GM04503 (cell line): ENCODE data around the gene CORO2A.
"Not testable (repeated sequence)": the region's sequence is repeated elsewhere in the genome, so short reads cannot be mapped to it uniquely, and the experiment has no call there.

Source experiments
- DNase-seq: peaks from one replicate; pipeline ENCODE4 v3.0.0-alpha.2; 2012; ENCODE audit warnings: low read depth

CORO2A gene

DNA sequence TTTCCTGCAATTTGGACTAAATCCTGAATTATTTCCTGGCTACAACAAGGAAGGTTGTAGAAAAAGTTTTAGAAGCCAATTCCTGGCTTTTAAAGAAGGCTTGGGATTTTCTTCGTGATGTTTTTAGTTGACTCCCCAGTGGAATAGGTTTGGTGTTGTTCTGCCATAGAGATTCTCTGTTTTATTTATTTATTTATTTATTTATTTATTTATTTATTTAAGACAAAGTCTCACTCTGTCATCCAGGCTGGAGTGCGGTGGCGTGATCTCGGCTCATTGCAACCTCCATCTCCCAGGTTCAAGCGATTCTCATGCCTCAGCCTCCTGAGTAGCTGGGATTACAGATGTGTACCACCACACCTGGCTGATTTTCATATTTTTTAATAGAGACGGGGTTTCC, 75.3 kb downstream of the CORO2A start:
- not testable (repeated sequence) for DNase-seq

DNA sequence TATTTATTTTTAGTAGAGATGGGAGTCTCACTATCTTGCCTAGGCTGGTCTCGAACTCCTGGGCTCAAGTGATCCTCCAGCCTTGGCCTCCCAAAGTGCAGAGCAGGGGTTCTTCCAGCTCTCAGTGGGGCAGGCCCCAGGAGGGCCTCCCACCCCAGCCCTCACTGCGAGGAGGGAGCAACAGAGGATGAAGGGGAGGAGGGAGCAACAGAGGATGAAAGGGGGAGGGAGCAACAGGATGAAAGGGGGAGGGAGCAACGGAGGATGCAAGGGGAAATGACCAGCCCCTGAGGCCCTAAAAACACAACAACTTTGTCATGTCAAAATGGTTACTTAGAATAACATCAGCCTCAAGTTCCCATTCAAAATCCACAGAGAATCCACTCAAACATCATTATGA, 83.4 kb downstream of the CORO2A start:
- no peak for DNase-seq

DNA sequence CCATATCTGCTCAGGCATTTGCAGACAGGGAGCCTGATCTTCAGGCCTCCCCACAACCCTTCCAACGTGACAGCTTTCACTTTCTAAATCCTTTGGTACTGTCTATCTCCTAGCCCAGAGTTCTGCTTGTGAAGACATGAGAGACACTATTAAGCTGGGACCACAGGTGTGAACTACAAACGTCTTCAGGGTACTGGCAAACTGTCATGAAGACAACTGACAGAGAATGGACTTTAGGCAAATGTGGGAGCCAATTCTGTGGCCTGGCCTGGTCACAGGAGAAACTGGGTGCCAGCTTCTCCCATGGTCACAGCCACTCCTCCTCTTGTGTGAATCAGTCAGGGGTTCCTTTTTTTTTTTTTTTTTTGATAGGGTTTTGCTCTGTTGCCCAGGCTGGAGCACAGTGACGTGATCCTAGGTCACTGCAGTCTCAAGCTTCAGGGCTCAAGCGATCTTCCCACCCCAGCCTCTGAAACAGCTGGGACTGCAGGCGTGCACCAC, 83.9 kb downstream of the CORO2A start:
- no peak for DNase-seq

DNA sequence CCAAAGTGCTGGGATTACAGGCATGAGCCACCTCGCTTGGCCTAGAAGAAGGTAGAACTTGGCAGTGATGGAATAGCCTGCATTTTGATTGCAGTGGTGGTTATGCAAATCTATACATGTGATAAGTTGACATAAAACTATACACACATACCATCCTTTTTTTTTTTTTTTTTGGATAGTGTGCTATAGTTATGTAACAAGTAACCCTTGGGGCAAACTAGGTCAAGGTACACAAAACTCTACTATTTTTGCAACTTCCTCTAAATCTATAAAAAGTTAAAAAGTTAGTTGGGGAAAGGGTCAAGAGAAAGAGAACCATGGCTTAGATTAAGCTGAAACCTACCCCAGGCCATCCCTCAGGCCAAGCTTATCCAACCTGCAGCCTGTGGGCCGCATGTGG, 84.5 kb downstream of the CORO2A start:
- no peak for DNase-seq

DNA sequence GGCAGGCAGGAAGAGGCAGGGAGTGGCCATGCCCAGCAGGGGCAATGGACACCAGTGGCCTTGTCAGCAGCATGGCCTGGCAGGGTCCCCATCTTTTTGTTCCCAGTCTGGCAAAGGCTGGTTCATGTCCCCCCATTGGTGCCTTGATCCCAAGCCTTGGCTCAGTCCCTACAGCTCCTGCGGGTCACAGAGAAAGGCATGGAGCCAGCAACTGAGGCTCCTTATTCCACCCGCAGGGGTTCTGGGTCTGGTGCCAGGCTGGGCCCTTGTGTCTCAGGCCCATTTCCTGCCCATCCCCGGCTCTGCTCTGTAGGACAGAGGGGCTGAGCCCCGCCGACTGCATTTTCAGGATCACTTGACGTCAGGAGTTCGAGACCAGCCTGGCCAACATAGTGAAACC, 87.4 kb downstream of the CORO2A start:
- DNase-seq: no peak

DNA sequence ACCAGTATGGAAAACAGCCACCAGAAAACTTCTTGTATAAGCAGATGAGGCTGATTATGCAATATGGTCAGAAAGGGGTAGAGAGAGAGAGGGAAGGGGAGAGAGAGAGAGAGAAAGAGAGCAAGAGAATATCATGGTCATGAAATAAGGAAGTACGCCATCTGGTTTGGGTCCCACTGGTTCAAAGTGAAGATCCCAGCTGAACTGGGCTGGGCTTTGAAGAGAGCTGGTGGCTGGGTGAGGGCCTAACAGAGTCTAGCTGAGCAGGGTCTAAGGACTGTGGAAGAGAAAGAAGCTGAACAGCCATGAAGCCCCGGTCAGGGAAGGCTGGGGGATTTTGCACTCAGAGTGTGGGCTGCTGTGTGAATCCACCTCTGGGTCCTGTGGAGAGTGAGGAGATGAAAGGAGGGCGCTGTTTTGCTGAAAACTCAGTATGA, 88.0 kb downstream of the CORO2A start:
- DNase-seq: no peak

DNA sequence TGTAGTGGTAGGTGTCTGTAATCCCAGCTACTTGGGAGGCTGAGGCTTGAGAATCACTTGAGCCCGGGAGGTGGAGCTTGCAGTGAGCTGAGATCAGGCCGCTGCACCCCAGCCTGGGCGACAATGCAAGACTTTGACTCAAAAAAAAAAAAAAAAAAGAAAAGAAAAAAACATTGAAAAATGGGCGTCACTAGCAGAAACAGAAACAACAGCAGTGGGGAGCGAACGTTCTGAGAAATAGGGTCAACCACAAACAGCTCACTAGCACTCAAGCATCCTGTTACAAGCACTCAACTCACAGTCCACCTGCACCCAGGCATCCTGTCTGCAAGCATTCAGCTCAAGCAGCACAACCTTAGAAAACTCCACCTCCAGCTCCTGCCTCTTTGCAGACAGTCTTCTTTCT, 90.6 kb downstream of the CORO2A start:
- no peak for DNase-seq

DNA sequence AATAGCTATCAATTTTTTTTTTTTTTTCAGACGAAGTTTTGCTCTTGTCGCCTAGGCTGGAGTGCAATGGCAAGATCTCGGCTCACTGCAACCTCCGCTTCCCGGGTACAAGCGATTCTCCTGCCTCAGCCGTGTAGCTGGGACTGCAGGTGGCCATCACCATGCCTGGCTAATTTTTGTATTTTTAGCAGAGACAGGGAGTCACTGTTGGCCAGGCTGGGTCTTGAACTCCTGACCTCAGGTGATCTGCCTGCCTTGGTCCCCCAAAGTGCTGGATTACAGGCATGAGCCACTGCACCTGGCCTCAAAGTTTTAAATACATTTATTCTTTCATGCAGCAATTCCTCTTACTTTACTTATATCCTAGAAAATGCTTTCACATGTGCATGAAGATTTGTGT, 91.0 kb downstream of the CORO2A start:
- DNase-seq: no peak

DNA sequence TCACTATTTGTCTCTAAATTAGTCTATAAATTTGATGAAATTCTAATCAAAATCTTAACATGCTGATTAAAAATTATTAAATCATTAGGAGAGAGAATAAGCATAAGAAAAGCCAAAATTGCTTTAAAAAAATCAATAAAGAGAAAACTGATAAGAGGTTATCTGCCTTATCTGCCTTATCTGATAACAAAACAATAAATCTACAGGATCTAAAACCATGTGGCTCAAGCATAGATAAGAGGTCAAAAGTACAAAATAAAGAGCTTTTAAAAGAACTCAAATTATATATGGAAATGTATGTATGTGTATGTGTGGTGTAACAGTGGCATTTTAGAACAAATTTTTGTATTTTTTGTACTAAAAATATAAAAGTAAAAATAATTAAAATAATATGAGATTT, 92.0 kb downstream of the CORO2A start:
- DNase-seq: no peak

DNA sequence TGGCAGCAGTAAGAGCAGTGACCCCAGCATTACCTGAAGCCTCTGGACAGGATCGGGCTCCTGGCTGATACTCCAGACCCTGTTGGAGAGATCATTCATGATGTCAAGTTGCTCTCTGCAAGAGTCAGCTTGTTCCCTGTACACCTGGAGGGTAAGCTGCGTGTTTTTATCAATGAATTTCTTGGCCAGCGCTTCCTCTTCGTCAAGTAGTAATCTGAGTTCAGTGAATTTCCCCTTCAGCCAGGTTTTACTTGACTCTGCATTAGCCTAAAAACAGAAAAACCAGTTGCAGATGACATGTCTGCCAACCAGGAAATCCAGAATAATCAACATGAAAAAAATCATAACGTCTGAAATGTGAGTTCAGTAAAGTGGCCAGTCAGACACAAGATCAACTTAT, 92.5 kb downstream of the CORO2A start:
- no peak for DNase-seq

DNA sequence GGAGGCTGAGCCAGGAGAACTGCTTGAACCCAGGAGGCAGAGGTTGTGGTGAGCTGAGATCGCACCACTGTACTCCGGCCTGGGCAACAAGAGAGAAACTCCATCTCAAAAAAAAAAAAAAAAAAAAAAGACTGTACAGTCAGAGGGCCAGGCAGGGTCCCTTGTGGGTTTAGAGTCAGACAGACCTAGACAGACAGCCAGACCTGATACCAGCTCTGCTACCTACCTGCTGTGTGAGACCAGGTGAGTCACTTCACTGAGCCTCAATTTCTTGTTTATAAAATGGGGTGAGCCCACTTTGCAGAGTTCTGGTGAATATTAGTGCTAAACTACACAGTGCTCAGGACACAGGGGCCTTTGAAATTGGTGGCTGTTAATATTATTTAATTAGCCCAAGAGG, 93.1 kb downstream of the CORO2A start:
- no peak for DNase-seq

DNA sequence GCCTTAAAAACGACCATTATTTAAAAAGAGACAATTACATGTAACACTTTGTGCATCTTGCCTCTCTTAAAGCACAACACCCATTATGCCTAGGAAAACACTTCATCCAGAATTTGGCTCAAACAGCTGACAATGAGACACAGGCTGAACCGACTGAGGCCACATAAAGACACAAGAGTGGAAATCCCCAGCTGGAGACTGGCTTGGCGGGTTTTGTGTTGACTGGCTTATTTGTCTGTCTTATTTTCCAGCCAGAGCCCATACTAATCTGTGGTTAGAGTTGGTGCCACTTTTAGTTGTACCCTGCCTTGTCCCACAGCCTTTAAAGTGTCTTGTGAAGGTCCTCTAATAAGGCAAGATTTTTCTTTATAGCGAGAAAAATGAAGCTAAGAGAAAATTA, 94.6 kb downstream of the CORO2A start:
- DNase-seq: no peak

DNA sequence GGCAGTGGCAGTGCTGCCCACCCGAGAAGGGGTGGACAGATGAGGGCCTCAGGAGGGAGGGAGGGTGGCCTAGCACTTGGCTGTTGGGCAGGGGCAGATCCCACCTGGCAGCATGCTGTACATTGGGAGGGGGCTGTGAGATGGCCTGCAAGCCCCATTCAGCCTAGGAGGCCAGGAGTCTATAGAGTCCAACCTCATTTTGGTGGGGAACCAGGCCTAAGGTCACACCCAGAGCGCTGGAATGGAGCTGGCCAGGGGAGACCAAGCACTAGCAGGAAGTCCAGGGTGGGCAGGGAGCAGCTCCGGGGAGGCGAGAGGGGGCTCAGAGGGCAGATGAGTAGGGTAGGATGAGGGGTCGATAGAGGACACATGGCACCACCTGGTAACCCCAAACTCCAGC, 96.3 kb downstream of the CORO2A start:
- DNase-seq: no peak

DNA sequence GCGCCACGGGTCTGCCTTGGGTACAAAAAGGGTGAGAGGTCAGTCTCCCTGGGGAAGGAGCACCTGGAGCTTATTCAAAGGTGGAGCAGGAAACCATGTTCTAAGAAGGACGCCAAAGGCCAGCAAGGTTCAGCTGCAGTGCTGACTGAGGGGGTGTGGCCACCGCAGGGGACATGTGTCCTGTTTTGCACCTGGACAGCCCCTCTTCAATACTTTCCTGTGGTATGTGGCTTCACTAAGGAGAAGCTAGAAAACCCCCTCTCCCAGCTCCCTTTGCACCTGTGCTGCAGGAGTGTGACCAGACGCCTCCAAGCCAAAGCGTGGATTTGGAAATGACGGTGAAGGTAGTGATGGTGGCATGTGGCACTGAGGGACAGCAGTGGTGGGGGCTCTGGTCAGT, 97.0 kb downstream of the CORO2A start:
- no peak for DNase-seq

DNA sequence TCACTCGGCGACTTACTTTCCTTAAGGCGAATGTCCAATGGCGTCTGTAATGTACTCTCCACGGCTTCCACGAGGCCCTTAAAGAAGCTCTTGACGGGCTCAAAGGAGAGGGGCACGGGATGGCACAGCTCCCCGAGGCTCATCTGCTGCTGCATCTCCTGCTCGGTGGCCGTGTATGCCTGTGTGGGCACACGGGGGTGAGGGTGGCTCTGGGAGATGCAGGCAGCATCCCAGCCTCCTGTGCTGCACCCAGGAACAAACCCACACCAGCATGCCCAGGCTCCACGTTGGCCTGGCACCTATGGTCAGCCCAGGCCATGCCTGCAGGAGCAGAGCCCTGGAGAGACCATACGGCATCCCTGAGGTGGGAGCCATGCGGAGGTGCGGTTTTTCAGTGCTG, 97.6 kb downstream of the CORO2A start:
- DNase-seq: no peak

DNA sequence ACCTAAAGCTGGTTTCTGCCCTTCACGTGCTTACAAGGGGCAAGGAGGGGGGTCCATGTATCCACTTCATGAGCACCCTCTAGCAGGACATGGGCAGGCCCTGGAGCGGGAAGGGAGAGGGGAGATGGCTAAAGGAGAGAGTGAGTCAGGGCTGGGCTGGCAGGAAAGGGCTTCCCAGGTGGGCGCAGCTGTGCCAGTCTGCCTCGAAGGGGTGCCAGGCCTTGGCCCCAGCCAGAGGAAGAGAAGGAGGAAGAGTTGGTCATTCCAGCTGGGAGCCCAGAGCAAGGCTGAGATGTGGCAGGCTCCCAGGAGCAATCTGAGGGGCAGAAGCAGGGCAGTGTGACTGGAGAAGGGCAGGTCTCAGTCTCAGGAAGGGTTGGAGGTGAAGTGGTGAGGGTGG, 98.1 kb downstream of the CORO2A start:
- no peak for DNase-seq

DNA sequence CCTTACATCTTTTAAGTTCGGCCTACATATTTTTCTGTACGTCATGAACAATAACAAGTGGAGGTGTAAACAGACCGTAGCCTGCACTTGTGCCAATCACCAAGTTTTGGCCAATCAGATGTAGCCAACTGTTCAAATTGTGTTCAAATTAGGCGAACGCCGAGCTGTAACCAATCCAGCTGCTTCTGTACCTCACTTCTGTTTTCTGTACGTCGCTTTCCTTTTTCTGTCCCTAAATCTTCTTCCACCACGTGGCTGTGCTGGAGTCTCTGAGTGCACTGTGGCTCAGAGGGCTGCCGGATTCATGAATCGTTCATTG, 99.9 kb downstream of the CORO2A start:
- DNase-seq: no peak

DNA sequence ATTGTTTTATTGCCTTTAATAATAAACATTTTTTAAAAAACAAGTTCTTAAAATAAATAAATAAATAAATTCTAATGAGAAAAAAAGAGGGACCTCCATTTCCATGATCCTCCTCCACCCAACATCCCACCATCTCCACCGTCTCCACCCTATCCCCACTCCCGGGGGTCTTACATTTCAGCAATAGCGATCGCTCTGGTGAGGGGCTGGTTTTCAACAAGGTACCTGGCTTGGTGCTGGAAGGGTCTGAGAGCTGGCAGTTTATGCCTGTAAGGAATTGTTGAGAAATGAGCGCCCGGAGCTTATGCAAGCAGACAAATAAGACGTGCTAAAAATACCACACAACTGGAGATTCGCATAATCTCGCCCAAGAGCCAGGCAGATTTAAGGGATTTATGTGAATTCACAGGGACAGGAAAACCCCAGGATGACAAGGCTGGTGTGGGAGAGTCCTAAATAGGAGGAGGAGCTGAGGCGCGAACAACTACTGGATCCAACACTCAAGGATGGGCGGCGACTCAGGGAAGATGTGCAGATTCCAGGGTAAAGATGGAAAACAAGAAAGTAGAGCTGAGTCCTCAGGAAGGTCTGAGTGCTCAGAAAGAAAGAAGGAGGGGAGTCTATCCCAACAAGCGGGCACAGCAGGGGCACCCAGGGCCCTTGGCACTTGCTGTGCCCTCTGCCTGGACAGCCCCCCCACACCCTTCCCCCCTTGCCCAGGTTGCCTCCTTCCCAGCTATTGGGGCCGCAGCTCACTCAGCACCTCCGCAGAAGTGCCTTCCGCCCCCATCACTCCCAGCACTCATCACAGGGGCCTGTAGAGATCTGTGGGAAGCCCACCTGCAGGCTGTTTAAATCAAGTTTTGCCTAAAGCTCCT, 100.5 kb downstream of the CORO2A start:
- no peak for DNase-seq

DNA sequence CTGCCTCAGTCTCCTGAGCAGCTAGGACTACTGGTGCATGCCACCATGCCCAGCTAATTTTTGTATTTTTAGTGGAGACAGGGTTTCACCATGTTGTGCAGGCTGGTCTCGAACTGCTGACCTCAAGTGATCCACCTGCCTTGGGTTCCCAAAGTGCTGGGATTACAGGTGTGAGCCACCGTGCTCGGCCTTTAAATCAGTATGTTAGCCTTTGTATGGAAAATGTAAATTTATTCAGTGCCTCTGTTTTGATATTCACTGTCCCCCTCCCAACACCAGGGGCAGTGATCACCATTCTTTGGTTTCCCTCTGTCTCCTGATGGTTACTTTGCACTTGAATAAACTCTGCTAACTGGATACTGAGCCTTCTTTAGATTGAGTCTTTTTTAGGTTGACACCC, 101.8 kb downstream of the CORO2A start:
- DNase-seq: not testable (repeated sequence)

DNA sequence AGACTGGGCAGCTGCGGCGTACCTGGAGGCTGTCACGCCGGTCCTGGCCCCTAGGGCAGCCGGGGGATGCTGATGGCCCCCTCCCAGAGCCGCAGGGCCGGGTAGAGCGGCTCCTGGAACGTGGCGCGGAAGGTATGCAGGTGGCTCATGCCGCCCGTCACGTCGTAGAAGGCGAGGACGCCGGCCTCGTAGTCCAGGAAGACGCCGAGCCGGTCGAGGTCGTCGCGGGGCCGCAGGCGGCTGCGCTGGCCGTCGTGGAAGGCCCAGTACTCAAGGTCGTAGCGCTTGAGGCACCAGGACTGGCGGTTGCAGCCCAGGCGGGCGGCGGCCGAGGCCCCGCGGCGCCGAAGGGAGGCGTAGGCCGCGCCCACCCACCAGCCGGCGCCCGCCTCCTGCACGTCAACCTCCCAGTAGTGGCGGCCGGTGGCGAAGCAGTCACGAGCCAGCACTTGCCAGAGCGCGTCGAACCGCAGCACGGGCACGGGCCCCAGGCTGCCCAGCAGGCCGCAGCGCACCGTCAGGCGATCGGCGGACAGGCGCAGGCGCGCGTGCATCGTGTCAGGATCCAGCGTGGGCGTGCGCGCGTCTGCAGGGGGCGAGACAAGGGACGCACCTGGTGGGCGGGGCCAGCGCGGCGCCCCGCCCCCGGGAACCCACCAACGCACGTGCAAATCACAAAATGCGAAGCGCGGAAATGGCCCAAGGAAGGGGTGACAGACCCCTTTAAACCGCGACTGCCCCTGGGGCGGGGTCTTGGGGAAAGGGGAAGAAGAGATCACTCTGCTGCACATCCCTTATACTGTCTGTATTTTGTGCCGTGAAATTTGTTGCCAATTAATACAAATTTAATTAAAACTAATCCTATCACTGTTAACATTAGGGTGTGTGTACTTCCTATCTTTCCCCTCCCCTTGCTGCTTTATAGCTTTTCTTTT, 104.8 kb downstream of the CORO2A start:
- DNase-seq: no peak

DNA sequence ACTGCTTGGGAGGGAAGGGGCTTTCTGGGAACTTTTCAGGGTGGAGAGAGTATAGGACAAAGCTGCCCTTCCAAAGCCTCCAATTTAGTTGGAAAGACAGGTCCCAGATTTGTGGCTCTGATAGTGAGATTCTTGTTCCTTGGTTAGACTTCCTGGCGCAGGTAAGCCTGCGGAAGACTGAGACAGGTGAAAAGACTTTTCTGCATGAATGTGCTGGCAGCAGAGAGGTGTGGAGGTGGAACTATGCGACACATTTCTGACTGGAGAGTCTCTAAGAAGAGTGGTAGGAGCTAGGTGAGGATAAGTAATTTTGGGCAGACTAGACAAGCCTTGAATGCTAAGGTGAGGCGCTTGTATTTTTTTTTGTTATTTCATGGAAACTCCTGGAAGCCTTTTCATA, 106.0 kb downstream of the CORO2A start:
- DNase-seq: no peak

DNA sequence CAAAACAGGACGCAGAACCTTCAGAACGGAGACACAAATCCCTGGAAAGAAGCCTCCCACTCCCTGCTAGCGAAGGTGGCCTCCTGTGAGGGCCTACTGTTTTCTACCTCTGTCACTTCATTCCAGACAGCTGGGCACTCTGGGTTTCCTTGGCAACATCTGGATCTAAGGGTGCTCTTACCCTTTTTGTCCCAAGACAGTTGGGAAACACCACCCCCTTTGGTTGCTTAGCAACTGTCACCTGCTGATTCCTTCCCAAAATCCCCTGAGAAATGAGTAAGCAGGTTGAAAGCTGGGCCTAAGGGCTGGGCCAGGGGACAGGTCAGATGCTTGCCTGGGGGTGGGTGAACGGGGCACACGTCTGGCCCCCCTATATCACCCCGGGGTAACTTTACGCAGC, 106.5 kb downstream of the CORO2A start:
- no peak for DNase-seq

DNA sequence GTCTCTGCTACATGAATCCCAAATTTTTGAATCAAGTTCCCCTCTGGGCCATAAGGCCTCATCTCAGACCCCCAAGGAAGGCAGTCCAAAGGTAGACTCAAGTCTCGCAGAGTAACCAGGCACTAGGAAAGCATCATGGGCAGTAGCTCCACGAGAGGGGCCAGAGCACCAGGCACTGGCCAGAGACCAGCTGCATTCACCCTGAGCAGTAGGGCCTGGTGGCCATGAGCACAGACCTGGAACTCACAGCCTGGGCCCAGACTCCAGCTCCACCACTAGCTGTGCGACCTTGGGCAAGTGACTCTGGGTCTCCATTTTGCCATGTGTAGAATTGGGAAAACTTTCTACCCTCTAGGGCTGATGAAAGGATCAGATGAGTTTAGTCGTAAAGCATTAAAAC, 107.4 kb downstream of the CORO2A start:
- DNase-seq: no peak
